HK-2 (cell line): Measurements from ENCODE around the gene MCF2L2.
"Not testable (repeated sequence)": the region's sequence is repeated elsewhere in the genome, so short reads cannot be mapped to it uniquely, and the experiment has no call there.

Experiments used
- DNase-seq: peaks from one replicate; pipeline ENCODE4 v3.0.0-alpha.2; 2018; ENCODE audit not compliant: unreplicated experiment

The MCF2L2 gene

GRCh38 chr3:183239046-183239445 lies 189.4 kb downstream of the MCF2L2 start:
- no peak for DNase-seq

DNA sequence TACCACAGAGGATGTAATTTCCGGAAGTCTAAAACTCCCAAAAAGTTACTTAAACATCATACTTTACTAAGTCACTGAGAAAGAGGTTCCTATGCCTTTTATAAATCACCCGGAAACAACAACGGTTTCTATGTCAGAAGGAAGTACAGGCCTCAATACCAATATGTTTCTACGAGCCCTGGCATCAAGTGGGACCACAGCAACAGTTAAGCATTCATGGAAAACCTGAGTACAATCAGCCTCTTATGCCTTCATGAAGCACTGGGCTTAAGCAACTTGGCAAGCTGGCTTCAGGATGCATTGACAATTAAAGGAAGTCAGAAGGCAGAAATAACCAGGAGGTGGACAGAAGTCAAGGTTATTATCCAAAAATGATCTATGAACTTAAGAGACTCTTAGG lies 194.5 kb downstream of the MCF2L2 start:
- no peak for DNase-seq

GRCh38 chr3:183230826-183231225 lies 197.6 kb downstream of the MCF2L2 start:
- no peak for DNase-seq

DNA sequence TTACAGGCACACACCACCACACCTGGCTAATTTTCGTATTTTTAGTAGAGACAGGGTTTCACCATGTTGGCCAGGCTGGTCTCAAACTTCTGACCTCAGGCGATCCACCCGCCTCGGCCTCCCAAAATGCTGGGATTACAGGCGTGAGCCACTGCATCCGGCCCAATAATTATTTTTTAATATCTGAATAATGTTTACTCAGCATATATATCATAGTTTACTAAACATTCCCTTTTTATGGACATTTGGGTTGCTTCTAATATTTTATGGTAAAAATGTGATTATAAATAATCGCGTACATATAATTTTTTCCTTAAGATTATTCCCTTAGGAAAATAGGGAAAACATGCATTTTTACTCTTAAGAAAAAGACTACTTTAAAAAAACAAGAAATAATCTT lies 198.2 kb downstream of the MCF2L2 start:
- not testable (repeated sequence) for DNase-seq

DNA sequence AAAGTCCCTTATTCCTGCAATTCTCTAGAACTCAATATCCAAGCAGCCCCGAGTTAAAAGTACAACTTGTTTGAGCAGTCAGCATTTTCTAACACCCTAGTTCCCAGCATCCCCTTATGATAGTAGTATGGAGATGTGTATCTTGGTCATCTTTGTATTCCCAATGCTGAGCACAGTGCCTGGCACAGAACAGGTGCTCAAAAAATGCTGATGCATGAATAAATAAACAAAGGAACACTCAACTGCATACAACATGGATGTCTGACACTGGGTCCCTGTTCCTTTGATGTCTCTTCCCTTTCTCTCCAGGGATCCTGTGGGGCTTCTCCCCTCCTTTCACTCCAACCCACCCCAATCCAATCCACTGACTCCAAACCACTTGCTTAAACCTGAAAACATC lies 199.2 kb downstream of the MCF2L2 start:
- DNase-seq: no peak

DNA sequence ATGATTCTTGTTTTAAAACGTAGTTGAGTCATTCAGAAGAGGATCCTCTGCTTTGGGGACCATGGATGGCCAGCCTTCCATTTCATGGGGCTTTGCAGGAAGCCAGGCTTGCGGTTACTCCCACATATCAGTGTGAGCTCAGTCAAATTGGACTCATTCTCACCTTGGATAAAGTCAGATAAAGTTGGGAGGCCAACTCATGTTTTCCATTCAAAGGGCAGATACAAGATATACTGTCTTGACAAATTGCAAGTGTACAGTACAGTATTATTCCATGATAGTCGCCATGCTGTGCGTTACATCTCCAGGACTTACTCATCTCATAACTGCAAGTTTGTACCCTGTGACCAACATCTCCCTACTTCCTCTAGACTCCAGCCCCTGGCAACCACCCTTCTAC lies 200.8 kb downstream of the MCF2L2 start:
- DNase-seq: no peak

DNA sequence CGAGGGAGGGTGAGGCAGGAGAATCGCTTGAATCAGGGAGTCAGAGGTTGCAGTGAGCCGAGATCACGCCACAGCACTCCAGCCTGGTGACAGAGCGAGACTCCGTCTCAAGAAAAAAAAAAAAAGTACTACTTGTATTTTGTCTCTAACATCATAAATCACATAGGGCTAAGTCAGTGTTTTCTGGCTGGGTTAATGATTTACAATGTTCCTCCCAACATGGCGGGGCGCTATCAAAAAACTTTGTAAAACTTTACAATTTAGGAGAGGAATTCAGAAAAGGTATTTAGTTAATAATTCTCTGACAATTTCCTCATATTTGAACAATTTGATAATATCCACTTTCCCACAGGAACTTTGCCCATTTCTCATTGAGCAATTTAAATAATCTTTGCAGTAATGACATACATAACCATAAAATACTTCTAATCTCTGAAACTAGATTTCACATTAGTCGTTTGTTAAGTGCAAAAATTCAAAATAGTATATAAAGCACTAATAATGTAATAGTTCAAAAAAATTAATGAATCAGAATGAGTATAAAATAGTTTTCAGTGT lies 202.0 kb downstream of the MCF2L2 start:
- DNase-seq: no peak

DNA sequence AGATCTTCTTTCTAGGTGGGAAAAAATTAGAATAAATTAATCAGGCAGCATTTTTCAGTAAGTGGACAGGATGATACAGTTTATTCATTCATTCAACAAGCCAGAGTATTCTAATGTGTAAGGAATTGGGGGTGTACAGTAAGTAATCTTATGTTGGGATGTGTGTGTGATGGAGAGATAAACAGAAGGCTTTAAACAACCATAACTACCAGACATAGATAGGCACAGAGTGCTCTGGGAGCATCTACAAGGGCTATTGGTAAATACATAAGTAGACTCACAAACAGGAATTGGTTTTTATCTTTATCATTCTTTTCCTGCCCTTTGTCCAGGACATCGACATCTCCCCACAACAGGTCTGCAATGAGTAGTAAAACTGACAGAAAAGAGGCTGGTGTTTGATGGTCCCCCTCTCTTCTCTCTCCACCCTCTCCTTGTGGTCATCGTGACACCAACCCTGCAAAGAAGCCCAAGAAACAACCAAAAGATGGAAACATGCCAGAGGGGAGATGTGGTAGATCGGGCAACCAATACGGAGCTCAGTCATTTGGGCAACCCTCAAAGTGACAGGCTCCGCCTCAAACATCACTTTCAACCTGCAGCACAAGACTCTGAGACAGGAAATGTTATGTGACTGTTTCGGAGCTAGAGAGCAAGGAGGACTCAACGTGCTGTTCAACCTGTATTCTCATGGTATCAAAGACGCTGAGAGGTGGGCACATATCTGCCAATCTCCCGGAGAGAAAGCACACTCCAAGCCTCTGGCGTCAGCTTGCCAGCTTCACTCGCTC lies 204.0 kb downstream of the MCF2L2 start:
- DNase-seq: no peak

DNA sequence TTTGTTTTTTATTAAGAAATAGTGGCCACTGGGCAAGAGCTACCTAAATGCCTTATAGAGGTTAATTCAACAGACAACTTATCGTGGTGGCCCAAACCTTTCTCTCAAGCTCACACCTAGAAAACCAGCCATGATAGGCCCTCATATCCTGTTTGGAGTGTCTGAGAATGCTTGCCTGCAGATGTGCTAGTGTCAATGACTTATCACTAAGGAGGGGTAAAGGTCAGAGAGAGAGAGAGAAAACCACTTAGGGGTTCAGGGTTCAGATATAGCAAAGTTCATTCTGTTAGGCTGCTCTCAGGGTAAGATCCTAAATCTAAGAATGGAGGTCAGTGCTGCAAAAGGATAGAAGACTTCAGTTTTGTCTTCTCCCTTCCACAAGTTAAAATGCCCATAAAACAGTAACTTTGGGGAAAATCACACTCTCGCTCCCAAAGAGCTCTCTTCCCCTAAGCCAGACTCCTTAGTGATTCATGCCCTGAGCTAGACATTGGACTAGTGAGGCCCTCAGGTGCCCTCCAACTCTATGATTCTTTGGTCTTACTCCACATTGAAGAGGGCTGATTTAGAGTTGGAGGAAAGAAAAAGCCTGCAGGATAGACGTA lies 205.7 kb downstream of the MCF2L2 start:
- DNase-seq: no peak

- no peak for DNase-seq
Observed at GRCh38 chr3:183220828-183221227, 207.6 kb downstream of the MCF2L2 start.

- no peak for DNase-seq
Observed at GRCh38 chr3:183218826-183219225, 209.6 kb downstream of the MCF2L2 start.

DNA sequence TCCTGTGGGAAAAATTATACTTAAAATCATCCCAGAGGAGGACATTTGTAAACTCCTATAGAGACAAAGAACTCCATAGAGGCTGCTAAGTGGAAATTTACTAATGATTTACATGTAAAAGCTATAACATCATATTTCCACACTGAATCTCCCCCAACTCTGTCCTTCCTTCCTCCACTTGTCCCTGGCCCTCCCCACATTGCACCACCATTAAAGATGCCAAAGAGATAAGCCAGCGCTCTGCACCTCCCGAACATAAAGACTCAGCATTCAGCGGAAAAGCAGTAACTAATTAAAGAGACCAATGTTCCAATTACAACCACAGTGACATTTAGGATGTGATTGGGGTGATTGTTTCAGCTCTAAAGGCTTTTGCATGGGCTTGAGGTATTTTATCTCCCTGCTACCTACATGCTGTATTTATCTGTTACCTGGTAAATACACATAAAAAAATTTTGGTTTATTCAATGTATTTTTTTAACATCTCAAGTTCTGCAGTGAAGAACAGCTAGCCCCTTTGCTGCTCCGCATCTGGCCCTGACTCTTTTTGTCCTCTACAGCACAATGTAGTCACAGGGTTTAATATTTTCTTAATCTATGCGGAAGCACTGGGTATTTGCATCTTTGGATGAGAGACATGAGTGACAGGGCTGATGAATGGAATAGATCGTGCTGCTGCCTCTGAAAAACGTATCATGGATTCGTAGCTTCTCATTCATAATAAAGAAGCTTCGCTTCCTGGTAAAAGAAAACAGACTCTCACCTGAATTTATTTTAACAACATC lies 210.7 kb downstream of the MCF2L2 start:
- DNase-seq: no peak

GRCh38 chr3:183215591-183216202 lies 212.7 kb downstream of the MCF2L2 start:
- DNase-seq: no peak

DNA sequence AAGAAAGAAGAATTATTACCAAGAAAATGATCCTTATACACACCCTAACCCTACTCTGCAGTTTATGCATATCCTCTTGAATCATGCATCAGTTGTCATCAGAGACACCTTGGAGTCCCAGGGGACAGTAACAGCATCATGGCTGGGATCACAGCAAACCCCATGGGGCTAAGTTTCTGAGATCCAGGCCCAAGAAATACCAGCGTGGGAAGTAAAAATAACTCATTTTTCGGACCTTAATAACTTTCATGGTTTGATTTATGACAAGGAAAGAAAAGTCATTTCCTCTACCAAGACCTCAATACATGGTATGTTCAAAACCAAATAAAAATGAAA lies 214.2 kb downstream of the MCF2L2 start:
- DNase-seq: no peak

DNA sequence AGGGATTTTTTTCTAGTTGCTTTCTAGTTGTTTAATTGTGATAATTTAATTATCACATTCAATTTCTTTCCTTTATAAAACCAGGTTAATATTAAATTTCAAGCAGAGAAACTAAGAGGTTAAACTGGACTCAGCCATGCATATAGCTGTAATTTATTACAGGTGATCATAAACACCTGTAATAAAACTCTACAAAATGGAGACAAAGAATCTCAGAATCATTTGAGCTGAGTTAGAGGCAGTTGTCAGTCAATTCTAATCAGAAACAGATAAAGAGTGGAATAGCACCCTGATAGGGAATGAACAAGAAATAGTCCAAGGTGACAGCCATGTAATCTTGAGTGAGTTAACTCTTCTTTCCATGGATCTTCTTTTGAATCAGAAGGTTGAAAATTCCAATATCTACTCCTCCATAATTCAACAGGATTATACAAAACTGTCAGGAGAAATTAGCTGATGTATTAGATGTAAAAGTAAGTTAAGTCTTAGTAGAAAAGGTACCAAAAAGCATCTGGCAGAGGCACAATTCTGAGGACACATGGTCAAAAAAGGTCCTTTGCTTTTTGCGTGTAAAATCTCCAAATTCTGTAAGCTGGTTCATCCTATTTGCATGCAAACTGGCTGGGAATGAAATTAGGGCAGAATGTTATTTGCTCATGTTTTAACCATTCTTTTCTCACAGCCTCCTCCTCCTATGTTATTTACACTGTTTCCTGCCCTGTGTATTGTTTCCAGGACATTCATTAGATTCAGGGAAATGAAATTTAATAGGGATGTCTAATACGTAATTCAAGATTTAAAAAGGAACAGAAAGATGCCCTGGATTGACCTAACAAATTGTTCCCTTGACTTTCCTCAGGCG lies 214.8 kb downstream of the MCF2L2 start:
- no peak for DNase-seq

GRCh38 chr3:183212565-183212964 lies 215.9 kb downstream of the MCF2L2 start:
- no peak for DNase-seq

- no peak for DNase-seq
Observed at GRCh38 chr3:183212096-183212495, 216.3 kb downstream of the MCF2L2 start.

GRCh38 chr3:183211352-183211751 lies 217.1 kb downstream of the MCF2L2 start:
- no peak for DNase-seq

- DNase-seq: no peak
Observed at GRCh38 chr3:183210862-183211341, 217.5 kb downstream of the MCF2L2 start.

- no peak for DNase-seq
Observed at GRCh38 chr3:183210341-183210740, 218.1 kb downstream of the MCF2L2 start.

DNA sequence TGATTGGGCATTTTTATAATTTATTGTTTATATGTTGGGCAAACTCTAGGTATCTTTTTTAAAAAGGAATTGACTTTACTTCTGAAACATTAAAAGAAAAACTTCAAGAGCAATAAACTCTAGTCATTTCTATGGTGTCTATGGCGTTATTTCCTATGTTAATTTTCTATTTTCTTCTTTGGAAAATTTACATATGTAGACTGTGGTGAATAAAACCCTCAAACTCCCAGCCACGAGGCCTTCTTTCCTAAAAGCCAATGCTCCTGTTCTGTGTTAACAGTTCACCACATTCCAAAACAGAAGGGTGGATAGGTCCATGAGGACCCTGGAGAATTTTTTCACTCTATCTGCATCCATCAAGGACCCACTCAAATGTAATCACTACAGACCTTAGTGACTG lies 219.6 kb downstream of the MCF2L2 start:
- no peak for DNase-seq
